ENCODE measurements around the gene DLK2.

Gene DLK2

DNA sequence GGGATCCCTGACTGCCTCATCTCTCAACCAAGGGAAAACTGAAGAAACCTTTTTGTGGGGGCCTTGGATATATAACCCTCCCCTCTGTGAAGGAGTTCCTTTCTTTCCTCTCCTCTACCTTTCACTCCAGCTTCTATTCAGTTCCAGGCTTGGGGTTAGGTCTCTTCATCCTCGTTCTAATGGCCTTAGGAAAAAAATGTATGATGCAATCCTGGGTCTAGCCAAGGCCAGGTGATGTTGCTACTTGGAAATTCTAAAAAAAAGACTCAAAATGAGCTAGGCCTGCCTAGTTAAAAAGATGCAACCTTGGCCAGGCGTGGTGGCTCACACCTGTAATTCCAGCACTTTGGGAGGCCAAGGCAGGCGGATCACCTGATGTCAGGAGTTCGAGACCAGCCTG lies 20.4 kb downstream of the DLK2 start:
- no peak overlapping the region for H3K4me3 ChIP-seq (ENCODE audit: low read depth, low read length)
- H3K36me3 ChIP-seq, result peaks cover 35% of the 10 kb centered on the region

DNA sequence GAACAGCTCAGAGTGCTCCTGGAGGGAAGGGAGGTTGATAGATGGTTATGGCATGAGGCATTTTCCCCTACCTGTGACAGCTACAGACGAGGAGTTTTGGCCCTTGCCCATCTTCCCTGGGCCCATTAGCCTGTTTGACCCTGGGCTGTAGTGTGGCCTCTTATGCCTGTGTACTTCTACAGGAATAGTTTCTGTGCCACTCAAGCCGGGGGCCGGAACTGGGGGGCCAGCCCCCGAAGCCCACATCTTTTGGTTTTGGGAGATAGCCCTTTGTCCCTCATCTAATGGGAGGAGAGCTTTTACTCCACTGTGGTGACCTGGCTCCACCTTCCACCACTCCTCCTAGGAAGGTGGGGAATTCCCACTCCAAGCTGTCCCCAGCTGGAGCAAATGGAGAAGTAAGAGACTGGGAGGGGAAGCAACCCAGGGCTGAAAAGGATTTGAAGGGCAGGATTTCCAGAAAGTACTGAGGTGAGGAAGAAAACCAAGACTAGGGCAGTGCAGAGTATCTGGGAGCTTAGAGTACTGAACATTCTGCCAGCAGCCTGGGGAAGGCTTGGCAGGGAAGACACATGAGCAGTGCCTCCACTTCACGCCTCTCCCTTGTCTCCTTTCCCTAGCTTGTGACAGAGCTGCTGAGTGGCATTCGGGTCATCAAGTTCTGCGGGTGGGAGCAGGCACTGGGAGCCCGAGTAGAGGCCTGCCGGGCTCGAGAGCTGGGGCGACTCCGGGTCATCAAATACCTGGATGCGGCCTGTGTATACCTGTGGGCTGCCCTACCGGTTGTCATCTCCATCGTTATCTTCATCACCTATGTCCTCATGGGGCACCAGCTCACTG lies 21.1 kb downstream of the DLK2 start:
- TF ChIP-seq, protein P1, sequence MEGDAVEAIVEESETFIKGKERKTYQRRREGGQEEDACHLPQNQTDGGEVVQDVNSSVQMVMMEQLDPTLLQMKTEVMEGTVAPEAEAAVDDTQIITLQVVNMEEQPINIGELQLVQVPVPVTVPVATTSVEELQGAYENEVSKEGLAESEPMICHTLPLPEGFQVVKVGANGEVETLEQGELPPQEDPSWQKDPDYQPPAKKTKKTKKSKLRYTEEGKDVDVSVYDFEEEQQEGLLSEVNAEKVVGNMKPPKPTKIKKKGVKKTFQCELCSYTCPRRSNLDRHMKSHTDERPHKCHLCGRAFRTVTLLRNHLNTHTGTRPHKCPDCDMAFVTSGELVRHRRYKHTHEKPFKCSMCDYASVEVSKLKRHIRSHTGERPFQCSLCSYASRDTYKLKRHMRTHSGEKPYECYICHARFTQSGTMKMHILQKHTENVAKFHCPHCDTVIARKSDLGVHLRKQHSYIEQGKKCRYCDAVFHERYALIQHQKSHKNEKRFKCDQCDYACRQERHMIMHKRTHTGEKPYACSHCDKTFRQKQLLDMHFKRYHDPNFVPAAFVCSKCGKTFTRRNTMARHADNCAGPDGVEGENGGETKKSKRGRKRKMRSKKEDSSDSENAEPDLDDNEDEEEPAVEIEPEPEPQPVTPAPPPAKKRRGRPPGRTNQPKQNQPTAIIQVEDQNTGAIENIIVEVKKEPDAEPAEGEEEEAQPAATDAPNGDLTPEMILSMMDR (IDR thresholded peaks at IDR 0.05; ENCODE audit: low read depth, low read length), result no peak
- peaks cover 35% of the 10 kb centered on the region for H3K36me3 ChIP-seq
- H3K27ac ChIP-seq, result no peak overlapping the region
- H3K4me3 ChIP-seq (ENCODE audit: low read depth, low read length), result no peak overlapping the region
- no peaks in the 10 kb centered on the region for H3K27me3 ChIP-seq (ENCODE audit: insufficient read depth, low read depth, severe bottlenecking)
- H3K9me3 ChIP-seq (ENCODE audit: severe bottlenecking), result no peaks in the 10 kb centered on the region
- no peak for DNase-seq

More for the DNA sequence above, 20.4 kb downstream of the DLK2 start:
- H3K27me3 ChIP-seq (ENCODE audit: insufficient read depth, low read depth, severe bottlenecking), result no peaks in the 10 kb centered on the region
- no peaks in the 10 kb centered on the region for H3K9me3 ChIP-seq (ENCODE audit: severe bottlenecking)
- H3K27ac ChIP-seq, result no peak overlapping the region
- DNase-seq, result no peak
- TF ChIP-seq, protein P1 (IDR thresholded peaks at IDR 0.05; ENCODE audit: low read depth, low read length), result no peak

DNA sequence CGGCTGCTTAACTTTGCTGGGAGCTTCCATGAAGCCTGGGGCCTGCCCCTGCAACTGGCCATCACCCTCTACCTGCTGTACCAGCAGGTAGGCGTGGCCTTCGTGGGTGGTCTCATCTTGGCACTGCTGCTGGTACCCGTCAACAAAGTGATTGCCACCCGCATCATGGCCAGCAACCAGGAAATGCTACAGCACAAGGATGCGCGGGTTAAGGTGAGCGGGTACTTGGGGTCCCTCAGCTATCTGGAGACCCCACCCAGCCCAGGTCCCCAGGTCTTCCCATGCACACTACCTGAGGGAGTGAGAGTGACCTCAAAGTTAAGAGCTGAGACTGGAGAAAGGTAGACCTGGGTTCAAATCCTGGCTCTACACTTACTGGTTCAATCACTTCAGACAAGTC lies 22.2 kb downstream of the DLK2 start:
- no peak for DNase-seq
- H3K36me3 ChIP-seq, result peaks cover 29% of the 10 kb centered on the region

DNA sequence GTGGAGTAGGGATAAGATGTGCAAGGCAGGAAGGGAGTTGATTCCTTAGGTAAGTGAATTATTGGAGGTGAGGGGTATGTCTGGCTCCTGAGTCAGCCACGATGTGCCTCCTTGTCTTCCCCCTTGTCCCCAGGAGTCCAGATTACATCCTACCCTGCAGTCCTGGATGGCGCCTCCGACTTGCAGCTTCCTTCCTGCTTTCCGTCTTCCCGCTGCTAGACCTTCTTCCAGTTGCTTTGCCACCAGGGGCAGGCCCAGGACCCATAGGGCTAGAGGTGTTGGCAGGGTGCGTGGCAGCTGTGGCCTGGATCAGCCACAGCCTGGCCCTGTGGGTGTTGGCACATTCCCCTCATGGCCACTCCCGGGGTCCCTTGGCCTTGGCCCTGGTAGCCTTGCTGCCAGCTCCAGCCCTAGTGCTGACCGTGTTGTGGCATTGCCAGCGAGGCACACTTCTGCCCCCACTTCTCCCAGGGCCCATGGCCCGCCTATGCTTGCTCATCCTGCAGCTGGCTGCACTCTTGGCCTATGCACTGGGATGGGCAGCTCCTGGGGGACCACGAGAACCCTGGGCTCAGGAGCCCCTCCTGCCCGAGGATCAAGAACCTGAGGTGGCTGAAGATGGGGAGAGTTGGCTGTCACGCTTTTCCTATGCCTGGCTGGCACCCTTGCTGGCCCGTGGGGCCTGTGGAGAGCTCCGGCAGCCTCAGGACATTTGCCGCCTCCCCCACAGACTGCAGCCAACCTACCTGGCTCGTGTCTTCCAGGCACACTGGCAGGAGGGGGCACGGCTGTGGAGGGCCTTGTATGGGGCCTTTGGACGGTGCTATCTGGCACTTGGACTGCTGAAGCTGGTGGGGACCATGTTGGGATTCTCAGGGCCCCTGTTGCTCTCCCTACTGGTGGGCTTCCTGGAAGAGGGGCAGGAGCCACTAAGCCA lies 23.1 kb downstream of the DLK2 start:
- TF ChIP-seq, protein P1 (IDR thresholded peaks at IDR 0.05; ENCODE audit: low read depth, low read length), result no peak
- DNase-seq, result no peak
- Histone ChIP-seq H3K27me3 (ENCODE audit: insufficient read depth, low read depth, severe bottlenecking) (no peaks in the 10 kb centered on the region), H3K4me3 (ENCODE audit: low read depth, low read length) (no peak overlapping the region), H3K9me3 (ENCODE audit: severe bottlenecking) (no peaks in the 10 kb centered on the region), H3K27ac (no peak overlapping the region), H3K36me3 (peaks cover 27% of the 10 kb centered on the region)

More for the DNA sequence above, 22.2 kb downstream of the DLK2 start:
- no peak overlapping the region for H3K27ac ChIP-seq
- no peak overlapping the region for H3K4me3 ChIP-seq (ENCODE audit: low read depth, low read length)
- TF ChIP-seq, protein P1 (IDR thresholded peaks at IDR 0.05; ENCODE audit: low read depth, low read length), result no peak
- no peaks in the 10 kb centered on the region for H3K9me3 ChIP-seq (ENCODE audit: severe bottlenecking)
- H3K27me3 ChIP-seq (ENCODE audit: insufficient read depth, low read depth, severe bottlenecking), result no peaks in the 10 kb centered on the region

DNA sequence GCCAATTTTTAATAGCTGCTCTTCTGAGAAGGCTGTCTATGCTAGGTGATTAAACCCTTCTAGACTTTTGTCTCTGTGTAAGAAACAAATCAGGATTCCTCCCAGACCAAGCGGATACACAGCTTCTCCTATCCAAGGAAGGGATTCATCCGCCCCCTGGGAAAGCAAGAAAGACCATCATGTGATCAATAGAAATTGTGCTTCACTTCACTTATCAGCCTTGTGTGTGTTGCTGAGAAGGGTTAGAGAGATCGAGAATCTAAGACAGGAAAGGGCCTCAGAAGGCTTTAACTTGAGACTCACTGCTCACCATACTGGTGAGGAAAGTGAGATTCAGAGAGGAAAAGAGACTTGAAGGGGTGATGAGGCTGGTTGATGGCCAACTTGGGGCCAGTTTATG lies 26.5 kb downstream of the DLK2 start:
- TF ChIP-seq, protein P1 (IDR thresholded peaks at IDR 0.05; ENCODE audit: low read depth, low read length), result no peak
- H3K27me3 ChIP-seq (ENCODE audit: insufficient read depth, low read depth, severe bottlenecking), result no peaks in the 10 kb centered on the region
- H3K9me3 ChIP-seq (ENCODE audit: severe bottlenecking), result peaks cover 23% of the 10 kb centered on the region
- no peak overlapping the region for H3K4me3 ChIP-seq (ENCODE audit: low read depth, low read length)
- no peak for DNase-seq
- H3K27ac ChIP-seq, result no peak overlapping the region
- peaks cover 18% of the 10 kb centered on the region for H3K36me3 ChIP-seq

Data from WERI-Rb-1 (cell line).